Measurements from ENCODE around the gene ALG12. TPM values are rescaled to one million over a fixed set of nuclear protein-coding genes. Genes with fewer than 3 reads are reported as not detected.

The ALG12 gene
- total RNA-seq, 2 donors from 2014 or later, result 17.4 to 30.1 TPM

GRCh38 chr22:49886346-49887063 lies 31.7 kb downstream of the ALG12 start:
- H3K4me1 ChIP-seq (ENCODE audit: control insufficient read depth in 1 of 2, low read depth in 2 of 2), result no peaks in the 10 kb centered on the region
- no peak overlapping the region for H3K4me3 ChIP-seq
- H3K9me3 ChIP-seq, result peaks cover 8% of the 10 kb centered on the region
- H3K36me3 ChIP-seq, result peaks cover 22% of the 10 kb centered on the region
- no peak for DNase-seq (ENCODE audit: low spot score)
- H3K27me3 ChIP-seq (replicated peaks; ENCODE audit: insufficient read depth), result no peaks in the 10 kb centered on the region
- H3K27ac ChIP-seq, result no peak overlapping the region
- ATAC-seq (ENCODE audit: insufficient number of reproducible peaks, low FRiP score, low read depth), result no peak
- TF ChIP-seq CTCF (IDR thresholded peaks at IDR 0.05), result no peak

DNA sequence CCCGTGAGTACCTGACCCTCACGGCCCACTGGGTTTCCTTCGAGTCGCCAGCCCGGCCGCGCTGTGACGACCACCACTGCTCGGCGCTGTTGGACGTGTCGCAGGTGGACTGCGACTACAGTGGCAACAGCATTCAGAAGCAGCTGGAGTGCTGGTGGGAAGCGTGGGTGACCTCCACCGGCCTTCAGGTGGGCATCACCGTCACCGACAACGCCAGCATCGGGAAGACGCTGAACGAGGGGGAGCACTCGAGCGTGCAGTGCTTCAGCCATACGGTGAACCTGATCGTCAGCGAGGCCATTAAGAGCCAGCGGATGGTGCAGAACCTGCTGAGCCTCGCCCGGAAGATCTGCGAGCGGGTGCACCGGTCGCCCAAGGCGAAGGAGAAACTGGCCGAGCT lies 32.4 kb downstream of the ALG12 start:
- Histone ChIP-seq H3K4me1 (ENCODE audit: control insufficient read depth in 1 of 2, low read depth in 2 of 2) (no peaks in the 10 kb centered on the region), H3K9me3 (peaks cover 8% of the 10 kb centered on the region), H3K27ac (no peak overlapping the region), H3K4me3 (no peak overlapping the region), H3K27me3 (replicated peaks; ENCODE audit: insufficient read depth) (no peaks in the 10 kb centered on the region), H3K36me3 (peaks cover 22% of the 10 kb centered on the region)
- no peak for TF ChIP-seq CTCF (IDR thresholded peaks at IDR 0.05)
- ATAC-seq (ENCODE audit: insufficient number of reproducible peaks, low FRiP score, low read depth) (no peak), DNase-seq (ENCODE audit: low spot score) (no peak)

DNA sequence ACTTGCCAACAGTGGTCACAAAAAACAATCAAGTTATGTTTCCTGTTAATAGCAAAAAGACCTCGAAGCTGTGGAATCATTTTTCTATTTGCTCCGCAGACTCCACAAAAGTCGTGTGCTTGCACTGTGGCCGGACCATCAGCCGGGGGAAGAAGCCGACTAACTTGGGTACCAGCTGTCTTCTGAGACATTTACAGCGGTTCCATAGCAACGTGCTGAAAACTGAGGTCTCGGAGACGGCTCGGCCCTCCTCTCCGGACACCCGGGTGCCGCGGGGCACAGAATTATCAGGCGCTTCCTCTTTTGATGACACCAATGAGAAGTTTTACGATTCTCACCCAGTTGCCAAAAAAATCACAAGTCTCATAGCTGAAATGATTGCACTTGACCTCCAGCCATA lies 33.0 kb downstream of the ALG12 start:
- no peak for DNase-seq (ENCODE audit: low spot score)
- peaks cover 8% of the 10 kb centered on the region for H3K9me3 ChIP-seq
- no peaks in the 10 kb centered on the region for H3K27me3 ChIP-seq (replicated peaks; ENCODE audit: insufficient read depth)
- H3K36me3 ChIP-seq, result peaks cover 22% of the 10 kb centered on the region
- TF ChIP-seq CTCF (IDR thresholded peaks at IDR 0.05), result no peak
- no peak overlapping the region for H3K4me3 ChIP-seq
- H3K4me1 ChIP-seq (ENCODE audit: control insufficient read depth in 1 of 2, low read depth in 2 of 2), result no peaks in the 10 kb centered on the region
- H3K27ac ChIP-seq, result no peak overlapping the region
- no peak for ATAC-seq (ENCODE audit: insufficient number of reproducible peaks, low FRiP score, low read depth)

DNA sequence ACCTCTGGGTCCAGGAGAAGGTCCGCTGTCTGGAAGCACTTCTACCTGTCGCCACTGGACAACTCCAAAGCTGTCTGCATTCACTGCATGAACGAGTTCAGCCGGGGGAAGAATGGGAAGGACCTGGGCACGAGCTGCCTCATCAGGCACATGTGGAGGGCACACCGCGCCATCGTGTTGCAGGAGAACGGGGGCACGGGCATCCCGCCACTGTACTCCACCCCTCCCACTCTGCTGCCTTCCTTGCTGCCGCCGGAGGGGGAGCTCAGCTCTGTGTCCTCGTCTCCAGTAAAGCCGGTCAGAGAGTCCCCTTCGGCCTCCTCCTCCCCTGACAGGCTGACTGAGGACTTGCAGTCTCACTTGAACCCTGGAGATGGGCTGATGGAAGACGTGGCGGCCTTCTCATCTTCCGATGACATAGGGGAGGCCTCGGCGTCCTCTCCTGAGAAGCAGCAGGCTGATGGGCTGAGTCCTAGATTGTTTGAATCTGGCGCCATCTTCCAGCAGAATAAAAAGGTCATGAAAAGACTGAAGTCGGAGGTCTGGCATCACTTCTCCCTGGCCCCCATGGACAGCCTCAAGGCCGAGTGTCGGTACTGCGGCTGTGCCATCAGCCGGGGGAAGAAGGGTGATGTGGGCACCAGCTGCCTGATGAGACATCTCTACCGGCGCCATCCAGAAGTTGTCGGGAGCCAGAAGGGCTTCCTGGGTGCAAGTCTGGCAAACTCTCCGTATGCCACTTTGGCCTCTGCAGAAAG lies 33.6 kb downstream of the ALG12 start:
- H3K27ac ChIP-seq, result no peak overlapping the region
- no peaks in the 10 kb centered on the region for H3K4me1 ChIP-seq (ENCODE audit: control insufficient read depth in 1 of 2, low read depth in 2 of 2)
- peaks cover 8% of the 10 kb centered on the region for H3K9me3 ChIP-seq
- DNase-seq (ENCODE audit: low spot score) (no peak), ATAC-seq (ENCODE audit: insufficient number of reproducible peaks, low FRiP score, low read depth) (no peak)
- no peak overlapping the region for H3K4me3 ChIP-seq
- H3K27me3 ChIP-seq (replicated peaks; ENCODE audit: insufficient read depth), result no peaks in the 10 kb centered on the region
- TF ChIP-seq CTCF (IDR thresholded peaks at IDR 0.05), result no peak
- peaks cover 22% of the 10 kb centered on the region for H3K36me3 ChIP-seq

GRCh38 chr22:49884075-49884474 lies 34.2 kb downstream of the ALG12 start:
- ATAC-seq (ENCODE audit: insufficient number of reproducible peaks, low FRiP score, low read depth), result no peak
- no peak overlapping the region for H3K27ac ChIP-seq
- DNase-seq (ENCODE audit: low spot score), result no peak
- H3K27me3 ChIP-seq (replicated peaks; ENCODE audit: insufficient read depth), result no peaks in the 10 kb centered on the region
- peaks cover 22% of the 10 kb centered on the region for H3K36me3 ChIP-seq
- H3K4me3 ChIP-seq, result no peak overlapping the region
- H3K9me3 ChIP-seq, result peaks cover 8% of the 10 kb centered on the region
- H3K4me1 ChIP-seq (ENCODE audit: control insufficient read depth in 1 of 2, low read depth in 2 of 2), result no peaks in the 10 kb centered on the region
- TF ChIP-seq CTCF (IDR thresholded peaks at IDR 0.05), result no peak
